Duodenal mucosa (tissue), 2 donors: ENCODE data around the gene CYP20A1.
"Not testable (repeated sequence)": the region's sequence is repeated elsewhere in the genome, so short reads cannot be mapped to it uniquely, and the experiment has no call there.

ENCODE experiments used
- H3K27ac ChIP-seq: one replicate; pipeline ENCODE4 v1.7.0; 2013; ENCODE audit warnings: low read depth, low read length
- H3K27me3 ChIP-seq, 2 donors: one replicate each; pipeline ENCODE4 v1.7.0; 2013; ENCODE audit warnings: low read length in 2 of 2, control low read depth in 1 of 2; ENCODE audit not compliant: insufficient read depth in 2 of 2, control insufficient read depth in 1 of 2
- H3K36me3 ChIP-seq, 2 donors: one replicate each; pipeline ENCODE4 v1.7.0; 2013; ENCODE audit warnings: low read length in 2 of 2, control low read depth in 1 of 2; ENCODE audit not compliant: insufficient read depth in 2 of 2, control insufficient read depth in 1 of 2
- H3K4me1 ChIP-seq, 2 donors: one replicate each; pipeline ENCODE4 v1.7.0; 2013; ENCODE audit warnings: low read length in 2 of 2, control low read depth in 1 of 2; ENCODE audit not compliant: insufficient read depth in 2 of 2, control insufficient read depth in 1 of 2
- H3K4me3 ChIP-seq, 2 donors: one replicate each; pipeline ENCODE4 v1.7.0; 2013; ENCODE audit warnings: low read length in 2 of 2, low read depth in 1 of 2
- H3K9ac ChIP-seq, 2 donors: one replicate each; pipeline ENCODE4 v1.7.0; 2013; ENCODE audit warnings: low read length in 2 of 2, low read depth in 1 of 2
- H3K9me3 ChIP-seq, 2 donors: one replicate each; pipeline ENCODE4 v1.7.0; 2013; ENCODE audit warnings: low read length in 2 of 2, control low read depth in 1 of 2; ENCODE audit not compliant: control insufficient read depth in 1 of 2

Gene CYP20A1

DNA sequence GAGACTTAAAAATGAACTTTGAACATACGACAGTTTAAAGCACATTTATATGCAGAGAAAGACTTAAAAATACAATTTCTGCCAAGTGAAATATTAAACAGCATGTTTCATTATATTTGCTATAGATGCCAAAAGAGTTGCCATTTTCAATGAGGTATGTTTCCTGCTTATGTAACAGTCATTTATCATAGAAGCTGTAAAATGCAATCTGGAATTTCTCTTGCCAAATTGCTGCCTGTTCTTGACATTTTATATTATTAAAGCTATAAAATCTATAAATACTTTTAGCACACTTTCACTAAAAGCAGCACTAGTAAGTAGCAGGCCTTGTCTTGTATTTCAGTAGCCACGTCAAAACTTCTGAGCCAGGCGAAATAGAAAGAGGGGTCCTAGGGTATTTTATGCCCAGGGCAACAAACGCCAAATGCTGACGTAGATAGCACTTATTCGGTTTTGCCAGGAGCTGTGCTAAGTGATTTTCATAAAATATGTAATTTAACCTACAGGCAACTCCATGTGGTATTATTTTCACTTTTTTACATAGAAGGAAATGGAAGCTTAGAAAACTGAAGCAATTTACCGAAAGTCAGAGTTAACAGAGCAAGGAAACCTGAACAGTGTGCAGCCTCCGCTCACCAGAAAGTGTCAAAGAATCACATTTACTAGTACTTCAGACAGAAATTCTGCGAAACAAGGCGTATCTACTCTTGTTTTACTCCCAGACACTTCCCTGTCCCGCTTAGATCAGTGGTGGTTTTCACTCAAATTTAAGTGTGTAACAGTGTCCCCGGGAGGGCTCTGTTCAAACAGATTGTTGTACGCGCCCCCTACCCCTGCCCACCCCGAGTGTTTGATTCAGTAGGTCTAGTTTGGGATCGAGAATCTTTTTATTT, 1.2 kb upstream of the CYP20A1 start:
- no peak overlapping the region for H3K9ac ChIP-seq
- peak overlapping the region in 1 of 2 donors; percentile 80 for H3K4me3 ChIP-seq
- H3K4me1 ChIP-seq, result peaks cover 14 to 18% of the 10 kb centered on the region in 2 donors
- H3K9me3 ChIP-seq, result no peaks in the 10 kb centered on the region
- H3K27ac ChIP-seq, result no peak overlapping the region
- peaks cover 0 to 2% of the 10 kb centered on the region in 2 donors for H3K36me3 ChIP-seq
- no peaks in the 10 kb centered on the region for H3K27me3 ChIP-seq

DNA sequence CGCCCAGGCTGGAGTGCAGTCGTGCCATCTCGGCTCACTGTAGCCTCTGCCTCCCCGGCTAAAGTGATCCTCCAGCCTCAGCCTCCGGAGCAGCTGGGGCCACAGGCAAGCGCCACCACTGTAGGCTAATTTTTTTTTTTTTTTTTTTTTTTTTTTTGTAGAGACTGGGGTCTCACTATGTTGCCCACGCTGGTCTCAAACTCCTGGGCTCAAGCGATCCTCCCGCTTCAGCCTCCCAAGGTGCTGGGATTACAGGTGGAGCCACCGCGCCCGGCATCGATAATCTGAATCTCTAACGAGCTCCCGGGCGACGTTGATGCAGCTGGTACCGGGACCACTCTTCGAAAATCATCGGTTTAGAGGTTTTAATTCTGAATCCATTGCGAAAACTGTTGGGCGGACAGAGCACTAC, 520 bp upstream of the CYP20A1 start:
- Histone ChIP-seq H3K9me3 (no peaks in the 10 kb centered on the region), H3K9ac (peak overlapping the region; percentile 3 to 86), H3K36me3 (peaks cover 0 to 9% of the 10 kb centered on the region in 2 donors), H3K4me1 (peaks cover 14 to 18% of the 10 kb centered on the region in 2 donors), H3K4me3 (peak overlapping the region; percentile 80 to 95), H3K27ac (peak overlapping the region; percentile 95), H3K27me3 (no peaks in the 10 kb centered on the region)

DNA sequence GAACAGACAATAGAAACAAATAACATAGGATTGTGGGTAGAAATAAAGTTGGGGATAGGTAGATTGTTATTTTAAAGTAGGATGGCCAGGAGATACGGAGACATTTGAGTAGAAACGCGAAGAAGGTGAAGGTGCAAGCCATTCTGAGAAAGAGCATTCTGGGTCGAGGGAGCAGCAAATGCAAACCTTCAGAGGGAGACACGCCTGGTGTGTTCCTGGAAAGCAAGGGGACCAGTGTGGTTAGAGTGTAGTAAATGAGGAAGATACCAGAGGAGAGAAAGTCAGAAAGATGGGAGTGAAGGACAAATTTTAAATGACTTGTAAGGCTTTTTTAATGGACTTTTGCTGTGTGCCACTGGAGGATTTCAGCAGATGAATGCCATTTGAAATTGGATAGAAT, 1.7 kb downstream of the CYP20A1 start:
- H3K4me3 ChIP-seq, result peak overlapping the region in 1 of 2 donors; percentile 80
- H3K9me3 ChIP-seq, result no peaks in the 10 kb centered on the region
- H3K27ac ChIP-seq, result no peak overlapping the region
- peaks cover 0 to 10% of the 10 kb centered on the region in 2 donors for H3K36me3 ChIP-seq
- H3K4me1 ChIP-seq, result peaks cover 14 to 18% of the 10 kb centered on the region in 2 donors
- H3K9ac ChIP-seq, result no peak overlapping the region
- no peaks in the 10 kb centered on the region for H3K27me3 ChIP-seq

DNA sequence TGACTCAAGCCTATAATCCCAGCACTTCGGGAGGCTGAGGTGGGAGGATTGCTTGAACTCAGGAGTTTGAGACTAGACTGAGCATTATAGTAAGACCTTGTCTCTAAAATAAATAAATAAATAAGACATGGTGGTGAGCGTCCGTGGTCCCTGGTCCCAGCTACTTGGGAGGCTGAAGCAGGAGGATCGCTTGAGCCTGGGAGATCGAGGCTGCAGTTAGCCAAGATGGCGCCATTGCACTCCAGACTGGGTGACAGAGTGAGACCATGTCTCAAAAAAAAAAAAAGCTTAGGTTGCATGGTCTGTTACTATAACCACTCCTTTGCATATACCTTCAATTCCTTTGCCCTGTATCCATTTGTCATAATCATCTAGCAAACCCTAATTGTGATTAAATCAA, 3.7 kb downstream of the CYP20A1 start:
- H3K36me3 ChIP-seq, result peaks cover 0 to 25% of the 10 kb centered on the region in 2 donors
- H3K4me3 ChIP-seq, result no peak overlapping the region
- H3K9me3 ChIP-seq, result no peaks in the 10 kb centered on the region
- H3K27me3 ChIP-seq, result no peaks in the 10 kb centered on the region
- H3K4me1 ChIP-seq, result peaks cover 13 to 16% of the 10 kb centered on the region in 2 donors
- no peak overlapping the region for H3K27ac ChIP-seq
- H3K9ac ChIP-seq, result no peak overlapping the region

DNA sequence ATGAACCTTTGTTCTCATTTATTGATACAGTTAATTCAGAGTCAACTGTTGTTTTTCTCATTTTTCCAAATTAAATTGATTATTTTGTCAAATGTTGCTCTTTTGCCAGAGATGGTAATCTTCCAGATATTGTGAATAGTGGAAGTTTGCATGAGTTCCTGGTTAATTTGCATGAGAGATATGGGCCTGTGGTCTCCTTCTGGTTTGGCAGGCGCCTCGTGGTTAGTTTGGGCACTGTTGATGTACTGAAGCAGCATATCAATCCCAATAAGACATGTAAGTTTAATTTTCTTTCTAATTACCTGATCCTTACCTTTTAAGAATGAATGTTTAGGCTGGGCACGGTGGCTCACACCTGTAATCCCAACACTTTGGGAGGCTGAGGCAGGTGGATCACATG, 7.8 kb downstream of the CYP20A1 start:
- no peaks in the 10 kb centered on the region for H3K4me1 ChIP-seq
- no peak overlapping the region for H3K4me3 ChIP-seq
- no peak overlapping the region for H3K9ac ChIP-seq
- no peaks in the 10 kb centered on the region for H3K9me3 ChIP-seq
- no peaks in the 10 kb centered on the region for H3K27me3 ChIP-seq
- no peak overlapping the region for H3K27ac ChIP-seq
- H3K36me3 ChIP-seq, result peaks cover 0 to 43% of the 10 kb centered on the region in 2 donors

DNA sequence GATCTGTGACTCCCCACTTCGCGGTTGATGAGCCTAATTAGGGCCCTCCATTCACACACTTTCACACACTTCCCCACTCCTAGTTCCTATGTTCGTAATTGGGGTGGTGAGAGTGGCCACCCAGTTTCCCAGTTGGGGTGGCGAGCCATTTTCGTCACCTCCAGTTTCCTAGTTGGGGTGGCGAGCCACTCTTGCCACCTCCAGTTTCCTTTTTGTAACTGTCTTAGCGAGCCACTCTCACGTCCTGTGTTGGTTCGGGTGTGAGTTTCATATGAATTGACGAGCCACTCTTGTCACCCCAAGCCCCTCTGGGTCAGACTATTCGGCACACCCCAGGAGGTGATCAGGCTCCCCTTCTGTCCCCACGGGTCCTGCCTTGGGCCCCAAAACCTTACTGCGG, 14.0 kb downstream of the CYP20A1 start:
- H3K27ac ChIP-seq, result no peak overlapping the region
- H3K36me3 ChIP-seq, result peaks cover 0 to 61% of the 10 kb centered on the region in 2 donors
- H3K9me3 ChIP-seq, result no peaks in the 10 kb centered on the region
- H3K4me3 ChIP-seq, result no peak overlapping the region
- no peaks in the 10 kb centered on the region for H3K4me1 ChIP-seq
- no peaks in the 10 kb centered on the region for H3K27me3 ChIP-seq
- H3K9ac ChIP-seq, result no peak overlapping the region

DNA sequence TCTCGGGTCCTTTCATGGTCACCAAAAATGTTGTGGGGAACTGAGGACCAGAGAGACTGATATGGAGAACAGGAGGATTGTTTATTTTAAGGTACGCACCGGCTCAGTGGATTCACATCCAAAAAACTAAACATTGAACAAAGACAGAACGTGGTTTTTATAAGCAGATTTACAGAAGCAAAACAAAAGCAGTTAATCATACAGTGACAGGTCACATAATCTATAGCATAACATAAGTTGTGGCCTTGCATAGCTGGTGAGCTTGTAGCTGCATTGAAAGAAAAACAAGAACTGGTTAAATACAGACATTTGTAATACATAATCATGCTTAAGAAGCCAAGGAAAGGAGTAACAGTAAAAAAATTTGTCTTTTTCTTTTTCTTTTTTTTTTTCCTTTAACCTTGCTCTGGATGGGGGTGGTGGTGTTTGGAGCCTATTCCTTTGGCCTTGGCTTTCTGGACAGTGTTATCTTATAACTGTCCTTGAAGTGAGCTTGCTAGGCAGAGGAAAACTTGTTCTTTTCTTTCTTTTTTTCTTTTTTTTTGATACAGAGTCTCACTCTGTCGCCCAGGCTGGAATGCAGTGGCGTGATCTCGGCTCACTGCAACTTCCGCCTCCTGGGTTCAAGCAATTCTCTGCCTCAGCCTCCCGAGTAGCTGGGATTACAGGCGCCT, 14.7 kb downstream of the CYP20A1 start:
- H3K4me3 ChIP-seq, H3K27ac ChIP-seq, H3K9ac ChIP-seq, H3K27me3 ChIP-seq, H3K4me1 ChIP-seq, H3K9me3 ChIP-seq: not testable (repeated sequence)
- peaks cover 3 to 64% of the 10 kb centered on the region in 2 donors for H3K36me3 ChIP-seq

DNA sequence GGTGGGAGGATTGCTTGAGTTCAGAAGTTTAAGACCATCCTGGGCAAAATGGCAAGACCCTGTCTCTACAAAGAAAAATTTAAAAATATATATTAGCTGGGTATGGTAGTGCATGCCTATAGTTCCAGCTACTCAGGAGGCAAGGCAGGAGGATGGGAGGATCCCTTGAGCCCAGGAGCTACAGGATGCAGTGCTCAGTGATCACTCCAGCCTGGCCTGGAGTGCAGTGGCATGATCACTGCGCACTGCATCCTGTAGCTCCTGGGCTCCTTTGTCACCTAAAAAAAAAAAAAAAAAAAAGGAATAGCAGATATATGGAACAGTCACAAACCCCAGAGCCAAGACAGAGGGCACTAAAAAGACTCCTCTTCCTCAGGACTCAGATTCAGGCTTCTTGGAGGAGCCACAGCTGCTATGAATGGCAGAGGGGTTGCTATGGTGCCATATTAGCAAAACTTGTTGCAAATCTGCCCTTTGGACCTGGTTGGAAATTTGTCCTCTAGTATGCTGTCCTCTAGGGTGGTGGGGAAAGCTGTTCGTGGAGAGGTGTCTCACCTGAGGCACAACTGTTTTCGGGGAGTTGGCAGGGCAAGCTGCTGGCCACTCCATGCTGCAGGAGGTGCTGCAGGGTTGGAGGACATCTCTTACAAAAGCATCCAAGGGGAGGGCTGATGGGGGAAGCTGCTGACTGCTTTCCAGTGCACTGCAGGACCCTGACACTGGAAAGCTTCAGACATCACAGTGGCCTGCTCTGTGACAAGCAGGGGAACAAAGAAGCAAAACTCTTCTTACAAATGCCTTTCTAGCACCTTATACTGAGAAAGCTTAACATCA, 22.7 kb downstream of the CYP20A1 start:
- H3K4me1 ChIP-seq, result no peaks in the 10 kb centered on the region
- H3K36me3 ChIP-seq, result peaks cover 7 to 37% of the 10 kb centered on the region in 2 donors

DNA sequence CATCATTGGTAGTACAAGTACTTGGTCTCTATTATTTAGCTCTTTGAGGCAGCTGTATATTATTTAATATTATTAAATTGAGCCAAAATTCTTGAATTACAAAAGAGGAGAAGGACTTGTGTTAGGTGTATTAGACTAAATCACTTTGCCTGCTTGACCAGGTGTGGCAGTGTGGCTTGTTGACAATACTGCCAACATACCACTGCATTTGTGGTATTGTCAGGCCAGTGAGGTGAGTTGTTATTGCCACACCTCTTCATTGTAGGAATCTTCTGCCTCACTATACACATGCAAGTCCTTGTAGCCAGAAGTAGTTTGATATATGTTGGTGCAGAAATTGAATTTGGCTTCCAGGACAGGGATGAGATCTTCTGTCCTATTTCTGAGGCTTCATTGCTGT, 40.5 kb downstream of the CYP20A1 start:
- Histone ChIP-seq H3K9me3 (no peaks in the 10 kb centered on the region), H3K27ac (no peak overlapping the region), H3K9ac (no peak overlapping the region), H3K4me3 (no peak overlapping the region), H3K4me1 (no peaks in the 10 kb centered on the region), H3K27me3 (no peaks in the 10 kb centered on the region), H3K36me3 (peaks cover 4 to 53% of the 10 kb centered on the region in 2 donors)

More for the DNA sequence above, 22.7 kb downstream of the CYP20A1 start:
- Histone ChIP-seq H3K27me3 (no peaks in the 10 kb centered on the region), H3K9me3 (no peaks in the 10 kb centered on the region), H3K27ac (no peak overlapping the region), H3K9ac (no peak overlapping the region), H3K4me3 (no peak overlapping the region)
